HK-2 (cell line): ENCODE data around the gene NR3C1.
A peak's percentile ranks its signal among the peaks of the same experiment; 100 is the strongest.

Source experiments
- DNase-seq: peaks from one replicate; pipeline ENCODE4 v3.0.0-alpha.2; 2018; ENCODE audit not compliant: unreplicated experiment

The NR3C1 gene

DNA sequence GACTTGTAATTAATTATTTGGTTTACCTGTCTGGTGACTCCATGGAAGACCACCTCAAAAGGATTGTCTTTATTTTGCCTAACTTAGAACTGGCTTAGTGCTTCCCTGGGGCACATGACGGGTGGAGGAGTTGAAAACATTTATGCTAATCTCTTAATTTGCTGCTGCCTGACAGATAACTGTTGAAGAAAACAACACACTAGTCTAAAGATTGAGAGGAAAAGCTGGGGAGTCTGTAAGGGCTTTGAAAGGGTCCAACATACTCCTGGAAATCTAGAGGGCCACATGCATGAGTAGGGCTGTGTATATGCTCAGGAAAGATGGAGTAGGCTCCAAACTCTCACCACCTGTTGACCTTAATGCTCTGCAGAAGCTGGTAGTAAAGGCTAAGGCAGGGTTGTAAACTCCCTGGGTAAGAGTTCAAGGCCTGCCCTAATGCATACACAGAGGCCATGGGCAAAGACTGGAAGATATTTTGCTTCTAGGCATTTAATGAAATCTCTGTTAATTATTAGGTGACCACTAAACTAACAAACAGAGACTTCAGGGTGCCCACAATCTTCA, 40.7 kb downstream of the NR3C1 start:
- no peak for DNase-seq

DNA sequence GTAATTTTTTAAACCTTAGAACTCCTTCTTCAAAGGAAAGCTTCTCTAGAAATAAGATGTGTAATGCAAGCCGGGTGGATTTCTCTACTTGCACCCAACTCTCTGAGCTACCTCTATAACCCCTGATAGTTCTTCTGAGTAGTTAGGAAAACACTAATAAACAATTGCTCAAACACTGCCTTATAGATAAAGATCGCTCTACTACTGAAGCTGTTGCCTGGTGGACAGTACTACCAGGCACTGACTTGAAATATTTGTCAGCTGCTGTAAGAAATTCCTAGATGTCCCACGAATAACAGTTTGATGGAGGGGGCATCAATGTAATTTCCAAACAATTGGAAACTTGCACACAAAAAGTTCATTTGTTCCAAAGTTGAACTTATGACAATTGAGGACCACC, 42.0 kb downstream of the NR3C1 start:
- DNase-seq = no peak

- DNase-seq = no peak
These were observed 42.7 kb downstream of the NR3C1 start for GRCh38 chr5:143360755-143361154.

GRCh38 chr5:143359869-143360268, 43.6 kb downstream of the NR3C1 start:
- DNase-seq = no peak

DNA sequence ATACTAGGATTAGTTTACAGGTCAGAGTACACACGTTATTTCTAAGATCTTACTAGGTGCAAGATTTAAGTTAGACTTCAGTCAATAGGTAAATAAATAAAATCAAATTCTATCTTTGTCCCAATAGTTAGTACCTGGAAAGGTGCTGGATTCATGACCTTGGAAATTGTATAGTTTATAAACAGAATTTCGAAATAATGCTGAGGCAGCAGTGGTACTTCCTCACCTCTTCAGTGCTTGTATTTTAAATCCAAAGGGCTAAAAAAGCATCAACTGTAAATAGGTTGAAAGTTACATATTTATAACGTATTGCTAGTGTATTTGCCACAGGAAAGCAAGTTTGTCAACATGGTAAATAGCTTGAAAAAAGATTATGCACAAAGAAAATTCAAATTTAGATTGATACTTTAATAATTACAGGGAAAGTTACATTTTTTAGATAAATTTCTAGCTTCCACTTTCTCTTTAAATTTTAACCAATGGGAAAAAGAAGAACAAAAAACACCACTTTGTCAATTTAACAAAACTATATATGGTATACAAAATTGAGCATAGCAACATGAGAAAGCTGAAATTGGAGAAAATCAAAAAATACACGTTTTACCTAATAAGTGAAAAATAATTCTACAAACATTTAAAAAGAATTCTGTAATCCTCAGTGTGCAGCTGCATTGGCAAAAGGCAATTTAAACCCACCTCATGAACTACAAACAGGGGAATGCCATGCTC, 46.5 kb downstream of the NR3C1 start:
- DNase-seq = no peak

DNA sequence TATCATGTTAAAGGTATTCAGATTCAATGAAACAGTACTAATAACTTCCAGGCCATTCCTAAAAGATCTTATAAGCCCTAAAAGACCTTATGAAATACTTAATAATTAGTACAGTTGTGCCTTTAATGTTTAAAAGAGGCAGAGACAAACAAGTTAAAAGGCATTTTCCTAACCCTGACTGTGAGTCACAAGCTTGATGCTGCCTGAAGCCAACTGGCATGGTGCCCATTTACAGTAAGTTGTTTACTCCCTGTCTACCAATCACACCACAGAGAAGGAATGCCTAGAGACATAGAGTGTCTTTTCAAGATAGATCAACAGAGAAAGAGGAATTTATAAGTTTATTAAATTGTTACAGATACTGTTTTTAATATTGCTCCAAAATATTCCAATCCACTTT, 47.8 kb downstream of the NR3C1 start:
- peak; percentile 35 for DNase-seq

GRCh38 chr5:143354025-143354424, 49.5 kb downstream of the NR3C1 start:
- no peak for DNase-seq

GRCh38 chr5:143352691-143353090, 50.8 kb downstream of the NR3C1 start:
- DNase-seq = no peak

- DNase-seq = no peak
These were observed 52.5 kb downstream of the NR3C1 start for GRCh38 chr5:143350751-143351602.

DNA sequence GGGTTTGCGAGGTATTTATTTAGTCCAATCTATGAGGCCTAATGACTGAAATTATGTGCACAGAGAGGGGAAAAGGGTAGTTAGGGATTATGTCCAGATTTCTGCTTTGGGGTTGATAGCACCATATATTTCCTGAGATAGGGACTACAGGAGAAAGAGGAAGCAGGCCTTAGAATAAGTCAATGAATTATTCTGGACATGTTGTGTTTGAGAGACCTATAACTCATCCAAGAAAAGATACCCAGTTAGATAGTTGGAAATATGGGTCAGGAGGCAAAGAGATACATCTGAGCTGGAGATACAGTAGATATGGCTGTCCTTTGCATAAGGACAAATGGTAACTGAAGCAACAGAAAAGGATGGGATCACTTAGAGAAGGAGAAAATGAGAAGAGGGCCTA, 53.1 kb downstream of the NR3C1 start:
- no peak for DNase-seq

DNA sequence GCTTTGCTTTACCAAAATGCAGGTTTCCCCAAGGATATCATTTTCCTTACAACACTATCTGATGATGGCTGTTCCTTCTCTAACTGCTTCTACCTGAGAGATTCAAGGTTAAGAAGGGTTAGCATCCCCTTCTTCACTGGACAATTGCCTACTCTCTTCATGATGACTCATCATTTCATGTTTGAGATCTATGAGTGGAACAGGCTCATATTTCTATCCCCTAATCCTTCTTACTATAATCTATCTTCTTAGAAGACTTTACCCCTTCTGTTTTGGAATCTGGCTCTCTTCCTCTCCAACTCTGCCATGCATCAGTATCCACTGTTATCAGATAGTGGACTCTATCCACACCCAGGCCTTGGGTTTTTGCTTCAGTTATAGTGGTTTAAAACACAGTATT, 54.3 kb downstream of the NR3C1 start:
- no peak for DNase-seq

- no peak for DNase-seq
These were observed 55.7 kb downstream of the NR3C1 start for GRCh38 chr5:143347698-143348344.

DNA sequence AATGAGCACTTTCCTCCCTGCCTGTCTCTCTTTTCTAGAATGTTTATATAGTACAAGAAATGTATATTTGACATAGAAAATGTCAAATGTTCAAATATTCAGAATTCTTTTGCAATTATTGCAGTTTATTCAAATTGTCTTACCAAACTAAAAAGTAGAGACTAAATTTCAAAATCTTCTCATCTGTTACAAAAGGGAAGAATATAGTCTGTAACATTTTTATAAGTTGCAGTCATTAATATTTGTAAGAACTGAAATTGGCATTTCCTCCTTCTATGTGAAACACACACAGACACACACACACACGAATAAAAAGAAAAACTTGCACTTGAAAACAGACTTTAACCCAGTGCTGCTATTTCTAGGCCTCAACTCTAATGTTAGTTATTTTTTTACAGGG, 56.4 kb downstream of the NR3C1 start:
- no peak for DNase-seq

DNA sequence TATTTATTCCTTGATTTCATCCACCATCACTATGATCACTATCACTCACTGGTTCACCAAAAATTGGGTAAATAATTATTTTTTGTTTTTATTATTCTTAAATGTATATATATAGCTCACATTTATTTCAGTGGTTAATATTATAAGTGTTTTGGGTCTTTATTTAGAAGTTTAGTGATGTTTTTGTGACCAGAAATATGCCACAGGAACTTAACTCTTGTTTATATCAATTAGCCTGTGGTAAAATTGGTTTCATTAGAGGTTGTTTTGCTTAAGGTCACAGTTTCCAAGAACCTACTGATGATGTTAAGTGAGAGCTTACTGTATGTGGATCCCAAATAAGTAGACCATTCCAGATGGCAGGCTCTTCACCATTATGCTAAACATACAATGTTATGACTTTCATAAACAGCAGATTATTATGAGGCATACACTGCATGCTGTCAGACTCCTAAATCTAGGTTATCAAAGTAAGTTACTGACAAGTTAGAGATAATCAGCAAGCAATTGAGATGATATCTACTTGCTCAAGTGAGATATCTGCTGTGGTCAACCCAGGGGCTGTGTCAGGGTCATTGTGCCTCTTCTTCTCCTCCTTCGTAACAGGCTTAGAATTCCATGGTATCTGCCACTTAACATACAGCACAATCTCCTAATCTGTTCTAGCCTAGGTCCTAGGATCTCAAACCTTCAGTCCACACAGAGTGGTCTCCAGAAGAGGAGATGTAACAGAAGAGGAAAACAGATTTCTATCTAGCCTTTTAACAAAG, 57.6 kb downstream of the NR3C1 start:
- DNase-seq = no peak

- DNase-seq = no peak
These were observed 60.4 kb downstream of the NR3C1 start for GRCh38 chr5:143343042-143343441.

DNA sequence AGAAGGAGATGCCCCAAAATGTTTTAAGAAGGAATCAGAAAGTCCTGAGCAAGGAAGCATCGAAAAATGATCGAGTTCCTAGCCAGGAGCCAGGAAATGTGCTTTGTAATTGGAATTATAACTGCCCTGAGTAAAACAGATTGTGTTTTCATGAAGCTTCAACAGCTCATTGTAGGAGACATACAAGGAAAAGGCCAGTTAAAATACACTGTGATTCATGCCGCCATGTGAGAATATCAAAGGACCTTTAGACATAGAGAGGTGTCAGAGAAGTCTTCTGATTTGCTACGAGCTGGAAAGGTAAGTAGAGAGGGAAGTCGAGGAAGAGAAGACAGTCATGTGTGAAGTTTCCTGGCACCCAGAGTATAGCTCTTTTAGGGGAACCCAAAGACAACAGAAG, 60.9 kb downstream of the NR3C1 start:
- no peak for DNase-seq

GRCh38 chr5:143341807-143342570, 61.5 kb downstream of the NR3C1 start:
- DNase-seq = no peak

- DNase-seq = no peak
These were observed 62.4 kb downstream of the NR3C1 start for GRCh38 chr5:143340891-143341685.

GRCh38 chr5:143338658-143339366, 64.7 kb downstream of the NR3C1 start:
- DNase-seq = no peak
